AG20443 (cell line): Measurements from ENCODE around the gene WDR72.
"Not testable (repeated sequence)": the region's sequence is repeated elsewhere in the genome, so short reads cannot be mapped to it uniquely, and the experiment has no call there.

ENCODE experiments used
- DNase-seq: peaks from one replicate; pipeline ENCODE4 v3.0.0; 2012; ENCODE audit warnings: low spot score, mixed read lengths

Gene WDR72

GRCh38 chr15:53695365-53695764 lies 64.1 kb downstream of the WDR72 start:
- DNase-seq = no peak

GRCh38 chr15:53694476-53694874 lies 65.0 kb downstream of the WDR72 start:
- no peak for DNase-seq

- DNase-seq = no peak
Observed at GRCh38 chr15:53693729-53694475, 65.6 kb downstream of the WDR72 start.

GRCh38 chr15:53684162-53684561 lies 75.3 kb downstream of the WDR72 start:
- DNase-seq = not testable (repeated sequence)

- DNase-seq = no peak
Observed at GRCh38 chr15:53681056-53681455, 78.4 kb downstream of the WDR72 start.

- no peak for DNase-seq
Observed at GRCh38 chr15:53675832-53676231, 83.6 kb downstream of the WDR72 start.

GRCh38 chr15:53671545-53671944 lies 87.9 kb downstream of the WDR72 start:
- no peak for DNase-seq

- no peak for DNase-seq
Observed at GRCh38 chr15:53670701-53671100, 88.8 kb downstream of the WDR72 start.

GRCh38 chr15:53665930-53666329 lies 93.5 kb downstream of the WDR72 start:
- no peak for DNase-seq

GRCh38 chr15:53658827-53659555 lies 100.5 kb downstream of the WDR72 start:
- no peak for DNase-seq

GRCh38 chr15:53658255-53658654 lies 101.2 kb downstream of the WDR72 start:
- no peak for DNase-seq

- no peak for DNase-seq
Observed at GRCh38 chr15:53648934-53649333, 110.5 kb downstream of the WDR72 start.

GRCh38 chr15:53644660-53645059 lies 114.8 kb downstream of the WDR72 start:
- no peak for DNase-seq

GRCh38 chr15:53634517-53635106 lies 124.9 kb downstream of the WDR72 start:
- no peak for DNase-seq

- DNase-seq = no peak
Observed at GRCh38 chr15:53627279-53627678, 132.2 kb downstream of the WDR72 start.

GRCh38 chr15:53625962-53626845 lies 133.3 kb downstream of the WDR72 start:
- no peak for DNase-seq

- no peak for DNase-seq
Observed at GRCh38 chr15:53625260-53625659, 134.2 kb downstream of the WDR72 start.

GRCh38 chr15:53618461-53618860 lies 141.0 kb downstream of the WDR72 start:
- no peak for DNase-seq

GRCh38 chr15:53611145-53611920 lies 148.1 kb downstream of the WDR72 start:
- no peak for DNase-seq

GRCh38 chr15:53591041-53591440 lies 168.4 kb downstream of the WDR72 start:
- DNase-seq = no peak

GRCh38 chr15:53590380-53590779 lies 169.1 kb downstream of the WDR72 start:
- no peak for DNase-seq
